Stimulated activated memory B cell treated with anti-CD40 and anti-IgM and Interleukin-4, amounts not matched to agents 10 μg/mL and 1 μg/mL and 100 μg/mL, for 72 hours (primary cell): Measurements from ENCODE around the gene GPR142.

Source experiments
- ATAC-seq: fragments of 150-1000 bp; cut with Tn5 transposase; 2 replicates; pipeline ENCODE4 v1.10.0; 2021
- H3K27ac Mint-ChIP-seq: one replicate; pipeline ENCODE4 v1.8.0; 2022; ENCODE audit warnings: mild to moderate bottlenecking, mixed read lengths
- H3K27me3 Mint-ChIP-seq: one replicate; pipeline ENCODE4 v1.8.0; 2022; ENCODE audit warnings: mixed read lengths
- H3K36me3 Mint-ChIP-seq: one replicate; pipeline ENCODE4 v1.8.0; 2022; ENCODE audit warnings: mixed read lengths
- H3K4me1 Mint-ChIP-seq: one replicate; pipeline ENCODE4 v1.8.0; 2022; ENCODE audit warnings: mixed read lengths
- H3K4me3 Mint-ChIP-seq: one replicate; pipeline ENCODE4 v1.8.0; 2022; ENCODE audit warnings: mild to moderate bottlenecking, moderate library complexity, mixed read lengths
- H3K9me3 Mint-ChIP-seq: one replicate; pipeline ENCODE4 v1.8.0; 2022; ENCODE audit warnings: mixed read lengths

GPR142 gene

DNA sequence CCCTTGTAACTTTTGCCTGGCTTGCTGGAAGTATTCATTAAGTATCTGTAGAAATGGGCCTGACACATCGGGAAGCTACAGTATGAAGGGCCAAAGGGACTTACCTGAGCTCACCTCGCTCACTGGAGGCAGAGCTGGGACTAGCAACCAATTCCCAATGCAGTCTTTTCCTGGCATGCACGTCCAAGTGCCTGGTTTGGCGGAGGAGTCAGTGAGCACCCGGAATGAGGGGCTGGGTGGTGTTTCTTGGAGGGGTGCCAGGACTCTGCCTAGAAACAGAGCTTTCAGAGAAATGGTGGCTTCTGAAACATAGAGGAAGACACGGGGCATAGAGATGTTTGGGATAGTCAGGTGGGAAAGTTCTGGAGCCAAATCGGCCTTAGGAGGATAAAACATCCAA lies 46.2 kb downstream of the GPR142 start:
- ATAC-seq = no peak
- Mint-ChIP-seq H3K9me3 (peaks cover 4% of the 10 kb centered on the region), H3K27ac (no peak overlapping the region), H3K4me1 (peaks cover 6% of the 10 kb centered on the region), H3K36me3 (peaks cover 6% of the 10 kb centered on the region), H3K4me3 (no peak overlapping the region), H3K27me3 (peaks cover 26% of the 10 kb centered on the region)

DNA sequence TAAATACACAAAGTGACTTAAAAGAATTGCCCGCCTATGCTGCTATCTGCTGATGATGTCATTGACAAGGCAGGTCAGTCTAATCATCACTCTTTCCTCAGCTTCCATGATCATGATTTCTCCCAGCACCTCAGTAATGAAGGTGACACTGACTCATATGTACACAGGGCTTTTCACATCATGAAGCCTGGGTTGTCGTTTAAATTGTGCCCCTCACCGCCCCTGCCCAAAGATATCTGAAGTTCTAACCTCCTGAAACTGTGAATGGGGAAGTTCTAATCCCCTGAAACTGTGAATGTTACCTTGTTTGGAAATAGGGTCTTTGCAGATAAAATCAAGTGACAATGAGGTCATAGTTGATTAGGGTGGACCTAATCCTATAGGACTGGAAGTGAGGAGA lies 47.2 kb downstream of the GPR142 start:
- H3K4me1 Mint-ChIP-seq = peaks cover 6% of the 10 kb centered on the region
- H3K36me3 Mint-ChIP-seq = peaks cover 6% of the 10 kb centered on the region
- H3K9me3 Mint-ChIP-seq = peaks cover 4% of the 10 kb centered on the region
- no peak overlapping the region for H3K4me3 Mint-ChIP-seq
- peaks cover 26% of the 10 kb centered on the region for H3K27me3 Mint-ChIP-seq
- H3K27ac Mint-ChIP-seq = no peak overlapping the region
- no peak for ATAC-seq

DNA sequence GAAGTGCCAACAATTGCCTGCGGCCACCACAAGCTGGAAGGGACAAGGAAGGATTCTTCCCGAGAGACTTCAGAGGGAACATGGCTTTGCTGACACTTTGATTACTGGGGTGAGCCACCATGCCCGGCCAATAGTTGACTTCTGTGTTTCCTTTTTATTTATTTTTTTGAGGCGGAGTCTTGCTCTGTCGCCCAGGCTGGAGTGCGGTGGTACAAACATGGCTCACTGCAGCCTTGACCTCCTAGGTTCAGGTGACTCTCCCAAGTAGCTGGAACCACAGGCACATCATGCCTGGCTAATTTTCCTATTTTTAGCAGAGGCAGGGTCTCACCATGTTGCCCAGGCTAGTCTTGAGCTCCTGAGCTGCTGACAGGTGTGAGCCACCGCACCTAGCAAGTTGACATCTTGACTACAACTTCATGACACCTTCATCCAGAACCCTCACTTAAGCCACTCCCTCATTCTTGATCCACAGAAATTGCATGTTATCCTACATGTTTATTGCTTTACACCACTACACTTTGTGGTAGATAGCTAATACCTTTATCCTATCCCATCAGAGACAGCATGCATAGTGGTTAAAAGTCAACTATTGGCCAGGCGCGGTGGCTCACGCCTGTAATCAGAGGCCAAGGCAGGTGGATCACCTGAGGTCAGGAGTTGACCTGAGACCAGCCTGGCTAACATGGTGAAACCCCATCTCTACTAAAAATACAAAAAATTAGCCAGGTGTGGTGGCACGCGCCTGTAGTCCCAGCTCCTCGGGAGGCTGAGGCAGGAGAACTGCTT lies 48.5 kb downstream of the GPR142 start:
- Mint-ChIP-seq H3K9me3 (peaks cover under 1% of the 10 kb centered on the region), H3K4me1 (peaks cover 6% of the 10 kb centered on the region), H3K4me3 (no peak overlapping the region), H3K27ac (no peak overlapping the region), H3K27me3 (peaks cover 19% of the 10 kb centered on the region), H3K36me3 (peaks cover under 1% of the 10 kb centered on the region)
- ATAC-seq = no peak

DNA sequence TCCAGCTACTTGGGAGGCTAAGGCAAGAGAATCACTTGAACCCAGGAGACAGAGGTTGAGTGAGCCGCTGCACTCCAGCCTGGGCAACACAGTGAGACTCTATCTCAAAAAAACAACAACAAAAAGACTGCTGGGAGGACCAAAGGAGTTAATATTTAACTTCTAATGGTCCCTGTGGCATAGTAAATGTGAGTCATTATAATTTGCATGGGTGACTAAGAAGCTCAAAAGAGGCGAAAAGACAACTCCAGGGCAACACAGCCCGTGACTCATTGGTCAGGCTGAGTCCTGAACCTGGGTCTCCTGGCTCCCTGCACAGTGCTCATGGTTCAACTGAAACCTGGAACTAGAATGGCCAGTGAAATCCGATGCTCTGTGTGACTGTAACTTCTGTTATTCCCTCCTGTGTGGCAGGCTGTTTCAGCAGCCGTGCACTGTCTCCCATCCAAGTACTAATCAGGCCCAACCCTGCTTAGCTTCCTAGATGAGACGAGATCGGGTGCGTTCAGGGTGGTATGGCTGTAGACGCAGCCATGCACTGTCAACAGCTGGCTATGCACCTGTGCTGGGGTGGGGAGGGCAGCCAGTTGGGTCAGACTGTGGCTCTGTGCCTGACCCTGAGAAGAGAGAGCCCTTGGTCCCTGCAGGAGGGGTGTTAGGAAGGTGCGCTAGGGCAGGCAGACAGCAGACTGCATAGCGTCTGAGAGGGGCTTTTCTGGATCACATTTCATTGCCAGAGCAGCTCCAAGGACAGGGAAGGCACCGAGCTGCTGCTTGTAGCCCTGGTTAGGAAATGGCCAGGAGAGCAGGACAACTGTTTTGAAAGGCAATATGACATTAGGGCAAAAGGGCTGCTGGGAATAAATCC lies 50.1 kb downstream of the GPR142 start:
- Mint-ChIP-seq H3K9me3 (no peaks in the 10 kb centered on the region), H3K4me1 (peaks cover 6% of the 10 kb centered on the region), H3K27ac (no peak overlapping the region), H3K4me3 (no peak overlapping the region), H3K36me3 (no peaks in the 10 kb centered on the region), H3K27me3 (peaks cover 10% of the 10 kb centered on the region)
- ATAC-seq = peak; percentile 80

DNA sequence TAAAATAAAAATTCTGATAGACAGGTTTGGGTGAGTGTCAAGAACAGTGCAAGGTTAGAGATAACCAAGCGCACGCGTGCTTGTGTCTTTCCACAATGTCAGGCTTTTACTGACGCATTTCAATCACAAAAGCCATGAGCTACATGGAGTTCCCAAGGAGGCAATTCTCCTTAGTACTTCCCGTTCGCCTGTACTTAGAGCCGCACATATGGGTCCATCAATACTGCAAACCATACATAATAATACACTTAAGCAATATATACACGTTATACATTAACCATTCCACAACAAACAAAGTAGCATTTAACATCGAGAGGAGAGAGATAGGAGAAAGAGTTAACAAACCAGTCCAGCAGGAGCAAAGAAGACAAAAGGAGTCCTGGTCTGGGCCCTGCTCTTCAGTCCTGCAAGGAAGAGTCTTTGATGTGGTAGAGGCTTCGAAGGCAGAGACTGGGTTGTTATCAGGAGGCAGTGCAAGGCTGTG lies 52.7 kb downstream of the GPR142 start:
- Mint-ChIP-seq H3K4me1 (peaks cover 6% of the 10 kb centered on the region), H3K27ac (no peak overlapping the region), H3K27me3 (peaks cover 14% of the 10 kb centered on the region), H3K36me3 (no peaks in the 10 kb centered on the region), H3K9me3 (no peaks in the 10 kb centered on the region), H3K4me3 (no peak overlapping the region)
- ATAC-seq = no peak
